PFSK-1 (cell line): ENCODE data around the gene MARK4.

Experiments used
- FOXP2 ChIP-seq: optimal IDR thresholded peaks from 2 replicates; pipeline ENCODE3; 2011; ENCODE audit warnings: borderline replicate concordance, control low read depth, inconsistent platforms; ENCODE audit not compliant: insufficient read depth; ENCODE audit errors: extremely low read length, extremely low read depth
- POLR2AphosphoS5 ChIP-seq: IDR thresholded peaks from 2 replicates; pipeline ENCODE4 v1.6.1; 2012; ENCODE audit warnings: low read depth, mild to moderate bottlenecking, control low read depth, low read length, moderate library complexity
- SIN3A ChIP-seq: IDR thresholded peaks from 2 replicates; pipeline ENCODE4 v1.6.1; 2012; ENCODE audit warnings: mild to moderate bottlenecking, low read length, moderate library complexity, borderline replicate concordance; ENCODE audit not compliant: insufficient read depth
- TAF1 ChIP-seq: IDR thresholded peaks from 2 replicates; pipeline ENCODE4 v1.6.1; 2012; ENCODE audit warnings: low read length, control low read depth, borderline replicate concordance; ENCODE audit not compliant: insufficient read depth
- TF ChIP-seq, protein P1 (sequence below), 2 experiments: IDR thresholded peaks; 2 replicates each; pipeline versions ENCODE4 v1.6.1 to v1.8.0; 2011 to 2012; ENCODE audit warnings: low read depth in 2 of 2, low read length in 2 of 2, control low read depth in 1 of 2, inconsistent platforms in 1 of 2, mild to moderate bottlenecking in 1 of 2, moderate library complexity in 1 of 2; ENCODE audit not compliant: insufficient read depth in 1 of 2

MARK4 gene

GRCh38 chr19:45321848-45322247, 70.8 kb downstream of the MARK4 start:
- TF ChIP-seq TAF1 (no peak), POLR2AphosphoS5 (no peak), FOXP2 (no peak), SIN3A (no peak)
- TF ChIP-seq, protein P1, sequence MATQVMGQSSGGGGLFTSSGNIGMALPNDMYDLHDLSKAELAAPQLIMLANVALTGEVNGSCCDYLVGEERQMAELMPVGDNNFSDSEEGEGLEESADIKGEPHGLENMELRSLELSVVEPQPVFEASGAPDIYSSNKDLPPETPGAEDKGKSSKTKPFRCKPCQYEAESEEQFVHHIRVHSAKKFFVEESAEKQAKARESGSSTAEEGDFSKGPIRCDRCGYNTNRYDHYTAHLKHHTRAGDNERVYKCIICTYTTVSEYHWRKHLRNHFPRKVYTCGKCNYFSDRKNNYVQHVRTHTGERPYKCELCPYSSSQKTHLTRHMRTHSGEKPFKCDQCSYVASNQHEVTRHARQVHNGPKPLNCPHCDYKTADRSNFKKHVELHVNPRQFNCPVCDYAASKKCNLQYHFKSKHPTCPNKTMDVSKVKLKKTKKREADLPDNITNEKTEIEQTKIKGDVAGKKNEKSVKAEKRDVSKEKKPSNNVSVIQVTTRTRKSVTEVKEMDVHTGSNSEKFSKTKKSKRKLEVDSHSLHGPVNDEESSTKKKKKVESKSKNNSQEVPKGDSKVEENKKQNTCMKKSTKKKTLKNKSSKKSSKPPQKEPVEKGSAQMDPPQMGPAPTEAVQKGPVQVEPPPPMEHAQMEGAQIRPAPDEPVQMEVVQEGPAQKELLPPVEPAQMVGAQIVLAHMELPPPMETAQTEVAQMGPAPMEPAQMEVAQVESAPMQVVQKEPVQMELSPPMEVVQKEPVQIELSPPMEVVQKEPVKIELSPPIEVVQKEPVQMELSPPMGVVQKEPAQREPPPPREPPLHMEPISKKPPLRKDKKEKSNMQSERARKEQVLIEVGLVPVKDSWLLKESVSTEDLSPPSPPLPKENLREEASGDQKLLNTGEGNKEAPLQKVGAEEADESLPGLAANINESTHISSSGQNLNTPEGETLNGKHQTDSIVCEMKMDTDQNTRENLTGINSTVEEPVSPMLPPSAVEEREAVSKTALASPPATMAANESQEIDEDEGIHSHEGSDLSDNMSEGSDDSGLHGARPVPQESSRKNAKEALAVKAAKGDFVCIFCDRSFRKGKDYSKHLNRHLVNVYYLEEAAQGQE (IDR thresholded peaks at IDR 0.05; ENCODE audit: insufficient read depth in 1 of 2, low read depth in 2 of 2, low read length in 2 of 2), result no peak

DNA sequence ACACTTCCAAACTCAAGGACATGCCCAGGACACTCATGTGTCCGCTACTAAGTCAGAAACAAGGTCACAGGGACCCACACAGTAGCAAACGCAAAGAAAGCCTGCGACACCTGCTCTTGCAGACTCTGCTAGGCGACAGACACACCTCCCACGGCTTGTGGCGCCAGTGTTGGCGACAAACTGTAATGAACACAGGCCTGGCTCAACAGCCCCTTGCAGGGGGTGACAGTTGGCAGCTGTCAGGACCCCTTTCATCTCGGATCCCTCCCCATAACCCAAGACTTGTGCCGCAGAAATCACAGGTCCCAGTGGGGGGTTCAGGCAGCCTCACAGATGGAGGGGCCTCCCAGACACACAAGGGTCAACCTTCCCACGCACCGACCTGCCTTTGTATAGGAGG, 71.2 kb downstream of the MARK4 start:
- TF ChIP-seq TAF1, result no peak
- TF ChIP-seq SIN3A, result no peak
- no peak for TF ChIP-seq FOXP2
- no peak for TF ChIP-seq POLR2AphosphoS5
- TF ChIP-seq, protein P1 (IDR thresholded peaks at IDR 0.05; ENCODE audit: insufficient read depth in 1 of 2, low read depth in 2 of 2, low read length in 2 of 2), result no peak

DNA sequence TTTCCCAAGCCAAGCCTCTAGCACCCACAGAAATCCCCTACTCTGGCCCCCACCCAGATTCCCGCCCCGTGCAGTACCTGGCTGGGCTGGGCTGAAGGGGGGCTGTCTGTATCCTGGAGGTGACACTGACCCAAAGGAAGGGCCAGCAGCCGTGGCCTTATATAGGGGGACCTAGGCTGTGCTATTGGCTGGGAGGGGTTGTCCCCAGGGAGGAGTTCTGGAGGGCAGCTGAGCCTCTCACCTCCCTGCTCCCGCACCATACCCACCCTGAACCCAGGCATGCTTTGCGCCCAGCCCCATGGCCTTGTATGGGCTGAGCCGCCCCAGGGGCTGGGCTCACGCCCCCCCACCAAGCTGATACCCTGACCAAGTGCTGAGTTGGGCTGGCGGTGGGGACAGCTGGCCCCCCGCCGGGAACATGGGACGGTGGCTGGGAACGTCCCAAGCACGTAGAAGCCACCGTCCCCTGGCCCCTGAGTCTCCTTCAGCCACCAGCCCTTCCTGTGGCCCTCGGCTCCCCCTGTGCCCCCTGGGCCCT, 71.7 kb downstream of the MARK4 start, which contains the start of gene CKM:
Gene CKM (minus strand): TSS at position 132 of the 538 bp plus-strand sequence. CDS start 3,162 bp downstream, outside the sequence.
- TF ChIP-seq TAF1, result no peak
- TF ChIP-seq FOXP2, result no peak
- no peak for TF ChIP-seq POLR2AphosphoS5

GRCh38 chr19:45323671-45324081, 72.6 kb downstream of the MARK4 start:
- TF ChIP-seq FOXP2 (no peak), SIN3A (no peak), TAF1 (no peak), POLR2AphosphoS5 (no peak)
- TF ChIP-seq, protein P1 (IDR thresholded peaks at IDR 0.05; ENCODE audit: insufficient read depth in 1 of 2, low read depth in 2 of 2, low read length in 2 of 2), result no peak

GRCh38 chr19:45324349-45324907, 73.4 kb downstream of the MARK4 start:
- TF ChIP-seq TAF1, result no peak
- no peak for TF ChIP-seq SIN3A

- TF ChIP-seq POLR2AphosphoS5 (no peak), FOXP2 (no peak), SIN3A (no peak), TAF1 (no peak)
- TF ChIP-seq, protein P1 (IDR thresholded peaks at IDR 0.05; ENCODE audit: insufficient read depth in 1 of 2, low read depth in 2 of 2, low read length in 2 of 2), result no peak
These were observed 76.5 kb downstream of the MARK4 start for GRCh38 chr19:45327404-45328143.
